Adrenal gland (tissue), 12 donors: Measurements from ENCODE around the gene SOCS3. TPM values are rescaled to one million over a fixed set of nuclear protein-coding genes. Genes with fewer than 3 reads are reported as not detected.
"Not testable (repeated sequence)": the region's sequence is repeated elsewhere in the genome, so short reads cannot be mapped to it uniquely, and the experiment has no call there.

ENCODE experiments used
- DNase-seq, 7 donors: peaks; one replicate each; pipeline ENCODE4 v3.0.0-alpha.2; 2019 to 2020
- H3K27ac ChIP-seq, 5 donors: fragments of 200-600 bp; sonication (generic) in 4 of 5; 1 replicate in 3 of 5; 2 replicates in 2 of 5; pipeline versions ENCODE4 v1.5.1 to v1.8.0; 2016 to 2020; ENCODE audit warnings: mild to moderate bottlenecking in 1 of 5
- H3K27me3 ChIP-seq: fragments of 200-600 bp; 2 replicates; pipeline ENCODE4 v1.8.0; 2021
- H3K36me3 ChIP-seq, 2 donors: fragments of 200-600 bp; replicated peaks in 1 of 2; 1 replicate in 1 of 2; 2 replicates in 1 of 2; pipeline versions ENCODE4 v1.5.1 to v1.8.0; 2018 to 2022
- H3K4me1 ChIP-seq, 2 donors: fragments of 200-600 bp; replicated peaks in 1 of 2; 1 replicate in 1 of 2; 2 replicates in 1 of 2; pipeline versions ENCODE4 v1.5.1 to v1.8.0; 2018 to 2021
- H3K4me3 ChIP-seq, 4 donors: fragments of 200-600 bp; sonication (generic) in 3 of 4; one replicate each; pipeline ENCODE4 v1.5.1; 2016 to 2018
- H3K9me3 ChIP-seq, 3 donors: fragments of 200-600 bp; sonication (generic) in 1 of 3; replicated peaks in 1 of 3; 1 replicate in 2 of 3; 2 replicates in 1 of 3; pipeline versions ENCODE4 v1.5.1 to v1.8.0; 2016 to 2021
- CTCF ChIP-seq, 6 experiments: fragments of 450-650 bp in 4 of 6; fragments of 200-600 bp in 2 of 6; sonication (generic) in 1 of 6; IDR thresholded peaks; 1 replicate in 5 of 6; 2 replicates in 1 of 6; pipeline versions ENCODE4 v1.5.1 to v1.8.0; 2016 to 2021; ENCODE audit warnings: antibody characterized with exemption in 6 of 6, mild to moderate bottlenecking in 2 of 6, moderate library complexity in 1 of 6
- POLR2A ChIP-seq, 2 donors: fragments of 450-650 bp; IDR thresholded peaks; one replicate each; pipeline ENCODE4 v1.6.1; 2017; ENCODE audit warnings: antibody characterized with exemption in 2 of 2, mild to moderate bottlenecking in 2 of 2, moderate library complexity in 1 of 2
- WGBS, 4 donors: extraction: QIAGEN DNeasy Blood & Tissue Kit in 2 of 4; methylation state at CpG; one replicate each; pipeline versions ENCODE4 v1.1.5 to v1.1.7; 2013 to 2017; 5-methylcytosine and 5-hydroxymethylcytosine counted together
- intact Hi-C, 2 donors: fragments of 100-400 bp; cut with DNase I; formaldehyde crosslinking; loops; one replicate each; pipeline versions ENCODE4 v1.14.1 to v1.15.0; 2022 to 2023
- polyA plus RNA-seq, 3 donors: library from polyadenylated mRNA; stranded (reverse); fragments of 200-250 nt in 2 of 3; fragments of 350-450 nt in 1 of 3; fragmentation: Illumina TruSeq in 1 of 3; extraction: RNeasy Lipid Tissue Mini Kit (QIAGEN cat#74804) in 1 of 3; gene quantifications; one replicate each; pipeline ENCODE4 v1.2.3, GENCODE V29; 2013 to 2014
- small RNA-seq, 2 donors: library from RNA; depleted of rRNA; stranded (forward); fragments of <200 nt; gene quantifications; one replicate each; pipeline ENCODE3, GENCODE V24; 2016
- total RNA-seq, 9 donors: library from RNA; depleted of rRNA in 4 of 9; stranded (reverse); fragments of >200 nt in 4 of 9; fragments of 120-200 nt in 1 of 9; fragmentation: NEBNext Ultra II Directional in 1 of 9; extraction: Animal tissue kit (Norgen Biotek cat#: 25700) in 1 of 9; gene quantifications; one replicate each; pipeline versions ENCODE4 v1.1.0 to v1.2.4, GENCODE V29; 2013 to 2023
- donor health status: healthy with polysubstance abuse.
- donor health status: Bipolar disorder and iron deficiency.
- donor health status: DM: yes; HTN: yes; CAD: no.
- donor health status: DM: no; HTN: no; CAD: no.
- donor health status: DM: no; HTN: no; CAD: no.
- donor health status: DM: yes; HTN: yes; CAD: no.

The SOCS3 gene
- total and polyA plus RNA-seq, 12 donors, result 2.4 to 114 (median 39.8) TPM

GRCh38 chr17:78313735-78314648, 45.9 kb downstream of the SOCS3 start:
- Histone ChIP-seq H3K4me3 (peak overlapping the region in 2 of 4 donors; percentile 12 to 42), H3K27ac (peak overlapping the region in 4 of 5 donors; percentile 14 to 92 (median 58)), H3K27me3 (no peaks in the 10 kb centered on the region), H3K9me3 (no peaks in the 10 kb centered on the region), H3K36me3 (no peaks in the 10 kb centered on the region), H3K4me1 (peaks cover 16 to 37% of the 10 kb centered on the region in 2 donors)
- TF ChIP-seq POLR2A (IDR thresholded peaks at IDR 0.05) (peak in 1 of 2 donors; percentile 17), CTCF (IDR thresholded peaks at IDR 0.05) (peak in 1 of 6 experiments; percentile 11)
- 3 to 29% (median 6%) methylated on average over 8 to 80 of the region's 80 CpGs for WGBS, 4 donors
- intact Hi-C loops, result no loop called here
- DNase-seq, result peak; percentile 66 to 87 (median 76)

- intact Hi-C loops, H3K9me3 ChIP-seq, H3K36me3 ChIP-seq, H3K27ac ChIP-seq, H3K4me3 ChIP-seq, DNase-seq, H3K27me3 ChIP-seq: not testable (repeated sequence)
- peaks cover 7 to 18% of the 10 kb centered on the region in 2 donors for H3K4me1 ChIP-seq
- WGBS, 4 donors, result 83 to 88% (median 85%) methylated on average over 12 of the region's 12 CpGs
Measured at GRCh38 chr17:78309659-78310255, 50.1 kb downstream of the SOCS3 start.

- Histone ChIP-seq H3K9me3 (no peaks in the 10 kb centered on the region), H3K27ac (peak overlapping the region in 3 of 5 donors; percentile 4 to 82 (median 66)), H3K27me3 (no peaks in the 10 kb centered on the region), H3K4me1 (peaks cover 0 to 4% of the 10 kb centered on the region in 2 donors), H3K36me3 (no peaks in the 10 kb centered on the region), H3K4me3 (no peak overlapping the region)
- TF ChIP-seq CTCF (IDR thresholded peaks at IDR 0.05), result peak; percentile 35 to 65 (median 50)
- TF ChIP-seq POLR2A (IDR thresholded peaks at IDR 0.05), result no peak
- peak; percentile 72 to 88 (median 84) for DNase-seq
- 54 to 61% (median 57%) methylated on average over 12 to 13 of the region's 13 CpGs for WGBS, 4 donors
- intact Hi-C loops, result no loop called here
Measured at GRCh38 chr17:78307887-78308638, 51.8 kb downstream of the SOCS3 start.

GRCh38 chr17:78306913-78307312, 53.0 kb downstream of the SOCS3 start:
- peaks cover 0 to 4% of the 10 kb centered on the region in 2 donors for H3K4me1 ChIP-seq
- intact Hi-C loops, result no loop called here
- H3K9me3 ChIP-seq, result no peaks in the 10 kb centered on the region
- no peaks in the 10 kb centered on the region for H3K27me3 ChIP-seq
- H3K4me3 ChIP-seq, result no peak overlapping the region
- DNase-seq, result no peak
- H3K27ac ChIP-seq, result no peak overlapping the region
- TF ChIP-seq CTCF (IDR thresholded peaks at IDR 0.05), result no peak
- TF ChIP-seq POLR2A (IDR thresholded peaks at IDR 0.05), result no peak
- no peaks in the 10 kb centered on the region for H3K36me3 ChIP-seq
- 56 to 77% (median 65%) methylated on average over 1 of the region's 1 CpG; no CpG with 5 or more reads in 1 of the 4 donors for WGBS, 4 donors

Small RNA genes within 50 kb of the gene (small RNA-seq; reads per million reads assigned to genes)
- 0 reads per million in 2 donors for gene RF00415
- gene RN7SL236P, result 0 reads per million in 2 donors

Other genes with a start within 250 kb of the SOCS3 start
- 10 to 100 TPM in 7 of 9 donors, 1 to 10 TPM in 2; 3.9 to 38.9 (median 18.8) TPM for gene TMC6, start 231.3 kb downstream of the SOCS3 start, total RNA-seq
- 10 to 100 TPM in 2 of 3 donors, 1 to 10 TPM in 1; 2.5 to 79.0 (median 40.3) TPM for gene TMC6, start 231.3 kb downstream of the SOCS3 start, polyA plus RNA-seq
- gene TMC8, start 229.3 kb downstream of the SOCS3 start, total RNA-seq, result 10 to 100 TPM in 3 of 9 donors, 1 to 10 TPM in 5, under 1 TPM in 1; 0.44 to 13.2 (median 6.5) TPM
- 10 to 100 TPM in 1 of 3 donors, 1 to 10 TPM in 1, under 1 TPM in 1; 0.99 to 28.8 (median 6.0) TPM for gene TMC8, start 229.3 kb downstream of the SOCS3 start, polyA plus RNA-seq
- gene C17orf99, start 213.7 kb downstream of the SOCS3 start, total RNA-seq, result under 1 TPM in 1 of 9 donors, not detected in 8; 0.72 TPM
- not detected for gene C17orf99, start 213.7 kb downstream of the SOCS3 start, polyA plus RNA-seq
- gene SYNGR2, start 191.5 kb downstream of the SOCS3 start, total RNA-seq, result 10 to 100 TPM; 34.4 to 98.1 (median 60.7) TPM
- gene SYNGR2, start 191.5 kb downstream of the SOCS3 start, polyA plus RNA-seq, result 10 to 100 TPM; 32.7 to 85.5 (median 38.9) TPM
- gene TK1, start 173.0 kb downstream of the SOCS3 start, total RNA-seq, result 10 to 100 TPM in 1 of 9 donors, 1 to 10 TPM in 8; 2.0 to 11.6 (median 2.6) TPM
- gene TK1, start 173.0 kb downstream of the SOCS3 start, polyA plus RNA-seq, result 1 to 10 TPM; 1.3 to 2.6 (median 1.6) TPM
- gene AFMID, start 172.7 kb downstream of the SOCS3 start, total RNA-seq, result 10 to 100 TPM in 8 of 9 donors, 1 to 10 TPM in 1; 4.5 to 32.9 (median 20.3) TPM
- 10 to 100 TPM in 1 of 3 donors, 1 to 10 TPM in 2; 9.0 to 16.3 (median 9.1) TPM for gene AFMID, start 172.7 kb downstream of the SOCS3 start, polyA plus RNA-seq
- 10 to 100 TPM in 1 of 9 donors, 1 to 10 TPM in 5, under 1 TPM in 3; 0.12 to 17.6 (median 1.7) TPM for gene BIRC5, start 145.8 kb downstream of the SOCS3 start, total RNA-seq
- 1 to 10 TPM in 1 of 3 donors, under 1 TPM in 2; 0.32 to 1.3 (median 0.34) TPM for gene BIRC5, start 145.8 kb downstream of the SOCS3 start, polyA plus RNA-seq
- gene TMEM235, start 128.4 kb downstream of the SOCS3 start, total RNA-seq, result not detected
- under 1 TPM in 1 of 3 donors, not detected in 2; 0.07 TPM for gene TMEM235, start 128.4 kb downstream of the SOCS3 start, polyA plus RNA-seq
- gene PGS1, start 18.6 kb upstream of the SOCS3 start, total RNA-seq, result 10 to 100 TPM; 23.5 to 64.5 (median 34.1) TPM
- 10 to 100 TPM; 11.9 to 26.9 (median 21.9) TPM for gene PGS1, start 18.6 kb upstream of the SOCS3 start, polyA plus RNA-seq
- gene DNAH17, start 217.3 kb upstream of the SOCS3 start, total RNA-seq, result 1 to 10 TPM in 1 of 9 donors, under 1 TPM in 3, not detected in 5; 0.03 to 1.8 (median 0.13) TPM
- gene DNAH17, start 217.3 kb upstream of the SOCS3 start, polyA plus RNA-seq, result under 1 TPM; 0.08 to 0.74 (median 0.37) TPM